K562 (cell line): Measurements from ENCODE around the gene SLC8A2. TPM values are rescaled to one million over a fixed set of nuclear protein-coding genes. Genes with fewer than 3 reads are reported as not detected.
A peak's percentile ranks its signal among the peaks of the same experiment; 100 is the strongest.

Experiments
- C11orf30 ChIP-seq: fragments of 450-650 bp; IDR thresholded peaks from 2 replicates; pipeline ENCODE4 v1.6.1; 2016; ENCODE audit warnings: low read depth, mild to moderate bottlenecking
- KDM1A ChIP-seq, 2 experiments: fragments of 450-650 bp; IDR thresholded peaks; 2 replicates each; pipeline ENCODE4 v1.6.1; 2016; ENCODE audit warnings: mild to moderate bottlenecking in 2 of 2
- MECOM ChIP-seq: fragments of 250-450 bp; sonication (Bioruptor Pico); IDR thresholded peaks from 2 replicates; pipeline ENCODE4 v1.8.0; 2022; ENCODE audit warnings: inconsistent platforms
- NR2C1 ChIP-seq, 2 experiments: fragments of 450-650 bp; IDR thresholded peaks; 2 replicates each; pipeline ENCODE4 v1.6.1; 2017; ENCODE audit warnings: mild to moderate bottlenecking in 2 of 2, antibody characterized with exemption in 1 of 2, inconsistent platforms in 1 of 2, missing compliant biosample characterization in 1 of 2, missing genetic modification characterization in 1 of 2
- PCBP2 ChIP-seq: fragments of 200-400 bp; formaldehyde crosslinking; IDR thresholded peaks from 2 replicates; pipeline ENCODE4 v1.6.1; 2018; ENCODE audit warnings: low read length, low read depth, mild to moderate bottlenecking, moderate library complexity; ENCODE audit not compliant: poor library complexity, severe bottlenecking
- POLR2AphosphoS2 ChIP-seq: IDR thresholded peaks from 2 replicates; pipeline ENCODE4 v1.6.1; 2012; ENCODE audit warnings: low read length, improper control_type of control experiment
- PURB ChIP-seq: sonication (generic); formaldehyde crosslinking; IDR thresholded peaks from 2 replicates; pipeline ENCODE4 v1.9.0; 2021; ENCODE audit warnings: low read depth, mild to moderate bottlenecking, missing genetic modification reagents
- SAFB ChIP-seq: fragments of 200-400 bp; formaldehyde crosslinking; IDR thresholded peaks from 2 replicates; pipeline ENCODE4 v1.6.1; 2017; ENCODE audit warnings: low read depth, low read length, borderline replicate concordance
- SMAD4 ChIP-seq: fragments of 250-450 bp; sonication (Bioruptor Pico); conservative IDR thresholded peaks from 2 replicates; pipeline ENCODE4 v1.8.0; 2021; ENCODE audit warnings: inconsistent platforms, mild to moderate bottlenecking, moderate library complexity
- UBTF ChIP-seq, 2 experiments: IDR thresholded peaks; 2 replicates each; pipeline ENCODE4 v1.6.1; 2012; ENCODE audit warnings: improper control_type of control experiment in 2 of 2, low read depth in 2 of 2, low read length in 2 of 2, borderline replicate concordance in 1 of 2
- XRCC3 ChIP-seq: fragments of 450-650 bp; IDR thresholded peaks from 2 replicates; pipeline ENCODE4 v1.6.1; 2017; ENCODE audit warnings: mild to moderate bottlenecking, moderate library complexity
- YBX1 ChIP-seq: fragments of 450-650 bp; IDR thresholded peaks from 2 replicates; pipeline ENCODE4 v1.7.1; 2016; ENCODE audit warnings: mild to moderate bottlenecking
- ZFPM2 ChIP-seq: fragments of 250-450 bp; sonication (Bioruptor Pico); IDR thresholded peaks from 2 replicates; pipeline ENCODE4 v1.5.1; 2022; ENCODE audit warnings: mild to moderate bottlenecking
- ZNF277 ChIP-seq: fragments of 250-450 bp; sonication (Bioruptor Pico); IDR thresholded peaks from 2 replicates; pipeline ENCODE4 v1.8.0; 2022; ENCODE audit warnings: inconsistent platforms, mild to moderate bottlenecking, moderate library complexity, borderline replicate concordance
- ZNF318 ChIP-seq, 2 experiments: fragments of 450-650 bp; IDR thresholded peaks; 2 replicates each; pipeline ENCODE4 v1.6.1; 2016; ENCODE audit warnings: mild to moderate bottlenecking in 2 of 2, borderline replicate concordance in 1 of 2, low read depth in 1 of 2, moderate library complexity in 1 of 2
- polyA plus RNA-seq, 8 experiments: library from polyadenylated mRNA; depleted of rRNA in 4 of 8; stranded (reverse) in 5 of 8; unstranded in 3 of 8; fragments of >200 nt; fragmentation: Nextera tagmentation in 2 of 8; fragmentation: Illumina TruSeq in 1 of 8; extraction: Ambion mirVana in 2 of 8; extraction: Trizol in 1 of 8; gene quantifications; 2 replicates each; pipeline versions ENCODE4 v1.2.1 to v1.2.3, GENCODE V29; 2011 to 2014; ENCODE audit warnings: inconsistent platforms in 1 of 8, missing spikeins in 1 of 8
- total RNA-seq, 7 experiments: library from RNA; depleted of rRNA in 6 of 7; stranded (reverse); fragments of >200 nt in 6 of 7; fragmentation: Illumina TruSeq in 2 of 7; extraction: Trizol in 2 of 7; gene quantifications; 2 replicates each; pipeline versions ENCODE4 v1.2.1 to v1.2.3, GENCODE V29; 2011 to 2021; ENCODE audit warnings: low replicate concordance in 1 of 7

Gene SLC8A2
- total and polyA plus RNA-seq, 9 of the 15 experiments (the other 6 are each of a cell fraction or from before 2014, with no cell fraction given): 0.07 to 0.66 (median 0.24) TPM; not detected in 3

DNA sequence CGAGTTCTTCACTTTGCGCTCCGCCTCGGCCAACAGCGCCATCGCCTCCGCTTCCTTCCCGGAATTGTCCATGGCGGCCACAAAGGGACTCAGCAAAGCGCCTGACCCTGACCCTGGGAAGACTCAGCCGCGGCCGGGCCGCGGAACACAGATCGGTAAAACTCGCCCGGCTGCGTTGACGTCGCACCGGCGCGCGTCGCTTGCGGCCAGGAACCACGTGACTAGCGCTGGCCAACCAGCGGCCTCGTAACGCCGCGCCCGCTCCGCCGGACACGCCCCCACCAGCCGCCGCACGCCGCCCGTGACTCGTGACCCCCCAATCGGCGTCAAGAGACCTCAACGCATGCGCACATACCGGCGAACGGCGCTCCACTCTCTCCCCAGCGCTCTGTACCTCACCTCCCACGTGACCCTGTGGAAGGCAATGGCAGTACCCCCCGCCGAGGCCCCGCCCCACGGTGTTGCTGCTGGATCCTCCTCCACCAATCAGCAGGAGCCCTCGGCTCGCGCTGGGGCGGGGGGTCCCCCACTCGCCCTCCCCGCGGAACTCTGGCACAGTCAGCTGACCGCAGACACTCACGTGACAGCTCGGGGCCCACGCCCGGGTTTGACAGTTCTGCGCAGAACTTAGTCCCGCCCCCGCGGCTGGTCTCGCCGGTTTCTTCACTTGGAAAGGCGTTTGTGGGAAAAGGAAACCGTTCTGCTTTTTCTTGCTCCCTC lies 43.3 kb upstream of the SLC8A2 start, which contains the start of gene NAPA (continued):
- peak in 1 of 2 experiments; percentile 97; a peak in 2 of 4 replicates for TF ChIP-seq ZNF318 (IDR thresholded peaks at IDR 0.05; ENCODE audit: borderline replicate concordance in 1 of 2, low read depth in 1 of 2)
- no peak for TF ChIP-seq PCBP2
- 0 out of 2 replicates have a peak, but pooled peaks have one; percentile 39 for TF ChIP-seq SAFB
- TF ChIP-seq PURB: no peak
- TF ChIP-seq ZFPM2 (CRISPR knock-in tag): no peak
- no peak for TF ChIP-seq UBTF (IDR thresholded peaks at IDR 0.05; ENCODE audit: borderline replicate concordance in 1 of 2, low read depth in 2 of 2, low read length in 2 of 2)
- TF ChIP-seq ZNF277 (CRISPR knock-in tag): no peak
- no peak for TF ChIP-seq POLR2AphosphoS2
- TF ChIP-seq C11orf30: peak; percentile 86
- TF ChIP-seq XRCC3: no peak
- no peak for TF ChIP-seq MECOM
- TF ChIP-seq KDM1A (IDR thresholded peaks at IDR 0.05): no peak
- peak; percentile 82 for TF ChIP-seq SMAD4 (CRISPR knock-in tag)
- no peak for TF ChIP-seq YBX1
- TF ChIP-seq NR2C1 (IDR thresholded peaks at IDR 0.05): peak; percentile 56; the same call in 1 of the 2 replicates
- TF ChIP-seq NR2C1 (tag; IDR thresholded peaks at IDR 0.05): no peak
